ENCODE results near the gene DDX31. TPM values are rescaled to one million over a fixed set of nuclear protein-coding genes. Genes with fewer than 3 reads are reported as not detected.
A peak's percentile ranks its signal among the peaks of the same experiment; 100 is the strongest.

The DDX31 gene
- total RNA-seq, 1 experiment from 2014 or later = 28.4 TPM

- no peak overlapping the region for H3K14ac ChIP-seq (ENCODE audit: insufficient read depth, low read length)
- no peak overlapping the region for H2BK20ac ChIP-seq (ENCODE audit: low read depth, low read length, poor library complexity, severe bottlenecking)
- no peak overlapping the region for H2BK5ac ChIP-seq (ENCODE audit: insufficient read length, low read length)
- H3K27ac ChIP-seq (ENCODE audit: insufficient read length, low read depth, low read length) = no peak overlapping the region
- Mint-ChIP-seq H3K4me3 (0 out of 5 replicates have a peak overlapping the region, but pooled peaks of 1 of the 2 experiments have one; percentile 10), H3K27ac (no peak overlapping the region), H3K9me3 (peaks cover 3 to 7% of the 10 kb centered on the region in 2 experiments; a peak in 3 of 5 replicates), H3K4me1 (peaks cover 11 to 32% of the 10 kb centered on the region in 2 experiments), H3K36me3 (ENCODE audit: insufficient read depth in 1 of 3, low read depth in 3 of 3) (no peaks in the 10 kb centered on the region), H3K27me3 (ENCODE audit: low read depth) (peaks cover 89% of the 10 kb centered on the region)
- peaks cover 3% of the 10 kb centered on the region for H4K20me1 ChIP-seq (ENCODE audit: control insufficient read depth, insufficient read depth, insufficient read length)
- H3K18ac ChIP-seq (ENCODE audit: insufficient read length, low read depth, low read length) = no peak overlapping the region
- H3K4me1 ChIP-seq (ENCODE audit: insufficient read depth, low read length) = no peaks in the 10 kb centered on the region; the same call in 1 of the 2 replicates
- H3K27me3 ChIP-seq (ENCODE audit: insufficient read depth, low read length) = peaks cover 76% of the 10 kb centered on the region
- H3K9me3 ChIP-seq (ENCODE audit: control insufficient read depth, low read depth, low read length) = no peaks in the 10 kb centered on the region
- H3K23ac ChIP-seq (ENCODE audit: insufficient read length, low read depth, low read length) = no peak overlapping the region
- H2BK12ac ChIP-seq (ENCODE audit: insufficient read length, low read depth, low read length) = no peak overlapping the region
- no peak overlapping the region for H2AFZ ChIP-seq (ENCODE audit: low read length)
- no peak overlapping the region for H3K4ac ChIP-seq (ENCODE audit: low read depth, low read length)
- no peak overlapping the region for H4K8ac ChIP-seq (replicated peaks; ENCODE audit: insufficient read length, low read depth, low read length)
- no peak overlapping the region for H4K5ac ChIP-seq (ENCODE audit: insufficient read length, low read depth, low read length)
- H3K4me2 ChIP-seq (ENCODE audit: insufficient read depth, insufficient read length, low read length) = no peak overlapping the region
- WGBS (ENCODE audit: extremely low coverage, insufficient read length, low lambda C conversion rate) = no CpG with 5 or more reads among the region's 7 CpGs
- H2BK120ac ChIP-seq (ENCODE audit: low read depth, low read length, poor library complexity, severe bottlenecking) = no peak overlapping the region
- H3K56ac ChIP-seq (ENCODE audit: insufficient read length, low read depth, low read length) = no peak overlapping the region
- H3K9ac ChIP-seq (ENCODE audit: extremely low read depth, insufficient read length, low read length) = no peak overlapping the region
- H4K91ac ChIP-seq (ENCODE audit: insufficient read length, low read depth, low read length) = no peak overlapping the region
- peaks cover 10% of the 10 kb centered on the region for H3K23me2 ChIP-seq (ENCODE audit: insufficient read length, low read depth, low read length, poor library complexity, severe bottlenecking)
- no peaks in the 10 kb centered on the region for H3K79me2 ChIP-seq (ENCODE audit: insufficient read depth, low read length)
- no peak overlapping the region for H2BK15ac ChIP-seq (ENCODE audit: low read depth, low read length)
- H3T11ph ChIP-seq (ENCODE audit: low read length) = no peak overlapping the region
- DNase-seq = no peak
- H3K79me1 ChIP-seq (ENCODE audit: insufficient read depth, low read depth, low read length, poor library complexity, severe bottlenecking) = no peaks in the 10 kb centered on the region
- H2AK5ac ChIP-seq (ENCODE audit: insufficient read length, low read length) = no peak overlapping the region
- TF ChIP-seq CTCF (conservative IDR thresholded peaks at IDR 0.05) = no peak
These were observed 91.3 kb downstream of the DDX31 start for GRCh38 chr9:132578367-132578932.
